Esophagus squamous epithelium (tissue), 5 donors: ENCODE measurements around the gene HENMT1. TPM values are rescaled to one million over a fixed set of nuclear protein-coding genes. Genes with fewer than 3 reads are reported as not detected.

Source experiments
- DNase-seq: peaks from one replicate; lab custom pipeline; 2025; lab: John Stamatoyannopoulos, UW
- H3K27ac ChIP-seq, 4 donors: fragments of 200-600 bp; sonication (generic); one replicate each; pipeline ENCODE4 v1.5.1; 2016 to 2019; ENCODE audit warnings: mild to moderate bottlenecking in 1 of 4
- H3K27me3 ChIP-seq, 4 donors: fragments of 200-600 bp; sonication (generic); 1 replicate in 3 of 4; 2 replicates in 1 of 4; pipeline versions ENCODE4 v1.5.1 to v1.6.0; 2017 to 2021; ENCODE audit warnings: antibody characterized with exemption in 1 of 4
- H3K36me3 ChIP-seq, 3 donors: fragments of 200-600 bp; sonication (generic); one replicate each; pipeline ENCODE4 v1.5.1; 2016 to 2019
- H3K4me1 ChIP-seq, 3 donors: fragments of 200-600 bp; sonication (generic); one replicate each; pipeline ENCODE4 v1.5.1; 2017 to 2019
- H3K4me3 ChIP-seq, 4 donors: fragments of 200-600 bp; sonication (generic); 1 replicate in 3 of 4; 2 replicates in 1 of 4; pipeline ENCODE4 v1.5.1; 2016 to 2019; ENCODE audit warnings: mild to moderate bottlenecking in 2 of 4, moderate library complexity in 1 of 4
- H3K9me3 ChIP-seq, 3 donors: fragments of 200-600 bp; sonication (generic); one replicate each; pipeline ENCODE4 v1.5.1; 2016 to 2019
- POLR2A ChIP-seq, 4 donors: fragments of 450-650 bp; IDR thresholded peaks; one replicate each; pipeline ENCODE4 v1.6.1; 2017; ENCODE audit warnings: antibody characterized with exemption in 4 of 4, mild to moderate bottlenecking in 4 of 4, moderate library complexity in 3 of 4
- WGBS, 2 donors: methylation state at CpG; one replicate each; pipeline ENCODE4 v1.1.5; 2018; 5-methylcytosine and 5-hydroxymethylcytosine counted together
- intact Hi-C: fragments of 100-400 bp; cut with DNase I; formaldehyde crosslinking; loops from one replicate; pipeline ENCODE4 v1.15.0; 2022
- total RNA-seq, 4 donors: library from RNA; depleted of rRNA; stranded (reverse); fragments of >200 nt; gene quantifications; one replicate each; pipeline ENCODE4 v1.1.0, GENCODE V29; 2016
- TF ChIP-seq, protein P1 (sequence below), 6 experiments: fragments of 450-650 bp in 4 of 6; fragments of 200-600 bp in 2 of 6; sonication (generic) in 2 of 6; IDR thresholded peaks; one replicate each; pipeline ENCODE4 v1.5.1; 2016 to 2019; ENCODE audit warnings: antibody characterized with exemption in 6 of 6, mild to moderate bottlenecking in 4 of 6, moderate library complexity in 4 of 6
- donor health status: DM: yes; HTN: yes; CAD: no.

HENMT1 gene
- total RNA-seq, 4 donors from 2014 or later, result 0.80 to 4.6 (median 2.0) TPM

GRCh38 chr1:108598340-108598739 lies 62.6 kb downstream of the HENMT1 start:
- DNase-seq, result no peak
- no peak overlapping the region for H3K4me3 ChIP-seq
- no peak overlapping the region for H3K27ac ChIP-seq
- H3K4me1 ChIP-seq, result peaks cover 0 to 21% (median 7%) of the 10 kb centered on the region in 3 donors
- 89 to 95% methylated on average over 1 of the region's 1 CpG for WGBS, 2 donors
- peaks cover 0 to 12% (median 0%) of the 10 kb centered on the region in 3 donors for H3K36me3 ChIP-seq
- no peaks in the 10 kb centered on the region for H3K9me3 ChIP-seq
- intact Hi-C loops, result no loop called here
- no peaks in the 10 kb centered on the region for H3K27me3 ChIP-seq
- TF ChIP-seq POLR2A (IDR thresholded peaks at IDR 0.05), result no peak
- TF ChIP-seq, protein P1, sequence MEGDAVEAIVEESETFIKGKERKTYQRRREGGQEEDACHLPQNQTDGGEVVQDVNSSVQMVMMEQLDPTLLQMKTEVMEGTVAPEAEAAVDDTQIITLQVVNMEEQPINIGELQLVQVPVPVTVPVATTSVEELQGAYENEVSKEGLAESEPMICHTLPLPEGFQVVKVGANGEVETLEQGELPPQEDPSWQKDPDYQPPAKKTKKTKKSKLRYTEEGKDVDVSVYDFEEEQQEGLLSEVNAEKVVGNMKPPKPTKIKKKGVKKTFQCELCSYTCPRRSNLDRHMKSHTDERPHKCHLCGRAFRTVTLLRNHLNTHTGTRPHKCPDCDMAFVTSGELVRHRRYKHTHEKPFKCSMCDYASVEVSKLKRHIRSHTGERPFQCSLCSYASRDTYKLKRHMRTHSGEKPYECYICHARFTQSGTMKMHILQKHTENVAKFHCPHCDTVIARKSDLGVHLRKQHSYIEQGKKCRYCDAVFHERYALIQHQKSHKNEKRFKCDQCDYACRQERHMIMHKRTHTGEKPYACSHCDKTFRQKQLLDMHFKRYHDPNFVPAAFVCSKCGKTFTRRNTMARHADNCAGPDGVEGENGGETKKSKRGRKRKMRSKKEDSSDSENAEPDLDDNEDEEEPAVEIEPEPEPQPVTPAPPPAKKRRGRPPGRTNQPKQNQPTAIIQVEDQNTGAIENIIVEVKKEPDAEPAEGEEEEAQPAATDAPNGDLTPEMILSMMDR (IDR thresholded peaks at IDR 0.05), result no peak

Other genes starting within 250 kb of the HENMT1 start
- gene NBPF6, start 210.8 kb downstream of the HENMT1 start, total RNA-seq, result not detected
- gene EEIG2, start 101.0 kb downstream of the HENMT1 start, total RNA-seq, result 1 to 10 TPM; 3.9 to 9.7 (median 5.7) TPM
- 10 to 100 TPM; 14.4 to 38.1 (median 27.2) TPM for gene PRPF38B, start 31.2 kb upstream of the HENMT1 start, total RNA-seq
- not detected for gene FNDC7, start 51.8 kb upstream of the HENMT1 start, total RNA-seq
- gene STXBP3, start 85.6 kb upstream of the HENMT1 start, total RNA-seq, result 10 to 100 TPM; 31.3 to 79.9 (median 45.3) TPM
- gene AKNAD1, start 196.0 kb upstream of the HENMT1 start, total RNA-seq, result 1 to 10 TPM in 2 of 4 donors, under 1 TPM in 1, not detected in 1; 0.09 to 4.8 (median 2.6) TPM
- gene GPSM2, start 215.9 kb upstream of the HENMT1 start, total RNA-seq, result 10 to 100 TPM; 57.3 to 89.6 (median 82.1) TPM